Ectodermal cell (in vitro differentiated cells): Measurements from ENCODE around the gene FADS3. TPM values are rescaled to one million over a fixed set of nuclear protein-coding genes. Genes with fewer than 3 reads are reported as not detected.

Experiments
- H3K27ac ChIP-seq: 2 replicates; pipeline ENCODE4 v1.7.0; 2013; ENCODE audit warnings: mild to moderate bottlenecking, low read depth, low read length; ENCODE audit not compliant: insufficient read depth, poor library complexity, severe bottlenecking
- H3K27me3 ChIP-seq: 2 replicates; pipeline ENCODE4 v1.7.0; 2013; ENCODE audit warnings: mild to moderate bottlenecking, low read length; ENCODE audit not compliant: insufficient read depth, control insufficient read depth, poor library complexity, severe bottlenecking
- H3K36me3 ChIP-seq: one replicate; pipeline ENCODE4 v1.7.0; 2013; ENCODE audit warnings: low read length; ENCODE audit not compliant: control insufficient read depth, insufficient read depth
- H3K4me1 ChIP-seq: one replicate; pipeline ENCODE4 v1.7.0; 2013; ENCODE audit warnings: low read length; ENCODE audit not compliant: control insufficient read depth, insufficient read depth
- H3K4me3 ChIP-seq: 2 replicates; pipeline ENCODE4 v1.7.0; 2013; ENCODE audit warnings: low read depth, low read length, control low read depth; ENCODE audit not compliant: insufficient read depth
- H3K9me3 ChIP-seq: 2 replicates; pipeline ENCODE4 v1.7.0; 2013; ENCODE audit warnings: mild to moderate bottlenecking, low read length, moderate library complexity; ENCODE audit not compliant: control insufficient read depth
- WGBS, 2 experiments: methylation state at CpG; one replicate each; pipeline ENCODE4 v1.1.7; 2013; ENCODE audit warnings: missing lambda C conversion rate in 2 of 2; 5-methylcytosine and 5-hydroxymethylcytosine counted together
- polyA plus RNA-seq, 4 experiments: library from polyadenylated mRNA; stranded (reverse); fragments of 50-300 nt; gene quantifications; one replicate each; pipeline ENCODE4 v1.2.3, GENCODE V29; 2013

Gene FADS3
- polyA plus RNA-seq (2013, experiment 1 of 4), result 15.3 TPM
- 20.1 TPM for polyA plus RNA-seq (2013, experiment 2 of 4)
- 14.8 TPM for polyA plus RNA-seq (2013, experiment 3 of 4)
- polyA plus RNA-seq (2013, experiment 4 of 4), result 16.1 TPM

GRCh38 chr11:61891331-61892084 is at the start of gene FADS3:
FADS3 (minus strand) TSS chr11:61891545; CDS start chr11:61891381, 164 bp downstream.
- peak within 1 kb of the TSS; percentile 58 for H3K4me3 ChIP-seq
- peaks cover 28% of the 10 kb centered on the region for H3K27me3 ChIP-seq
- H3K4me1 ChIP-seq, result peaks cover 11% of the 10 kb centered on the region
- 0% methylated on average over 96 of the region's 96 CpGs for WGBS, 2 experiments
- no peaks in the 10 kb centered on the region for H3K9me3 ChIP-seq
- no peaks in the 10 kb centered on the region for H3K36me3 ChIP-seq
- no peak within 1 kb of the TSS for H3K27ac ChIP-seq

- peaks cover 2% of the 10 kb centered on the region for H3K9me3 ChIP-seq
- no peaks in the 10 kb centered on the region for H3K4me1 ChIP-seq
- H3K27me3 ChIP-seq, result no peaks in the 10 kb centered on the region
- no peaks in the 10 kb centered on the region for H3K36me3 ChIP-seq
- no peak overlapping the region for H3K4me3 ChIP-seq
- no peak overlapping the region for H3K27ac ChIP-seq
- WGBS, 2 experiments, result 90 to 92% methylated on average over 10 of the region's 10 CpGs
Observed at GRCh38 chr11:61940466-61940865, 49.1 kb upstream of the FADS3 start.

GRCh38 chr11:61935861-61936260 is 44.5 kb upstream of the FADS3 start:
- Histone ChIP-seq H3K27me3 (no peaks in the 10 kb centered on the region), H3K4me3 (no peak overlapping the region), H3K27ac (no peak overlapping the region), H3K4me1 (no peaks in the 10 kb centered on the region), H3K9me3 (peaks cover 3% of the 10 kb centered on the region), H3K36me3 (no peaks in the 10 kb centered on the region)
- WGBS, 2 experiments, result 82 to 86% methylated on average over 2 of the region's 2 CpGs

- Histone ChIP-seq H3K27ac (no peak overlapping the region), H3K36me3 (no peaks in the 10 kb centered on the region), H3K9me3 (peaks cover 3% of the 10 kb centered on the region), H3K4me1 (no peaks in the 10 kb centered on the region), H3K4me3 (no peak overlapping the region), H3K27me3 (no peaks in the 10 kb centered on the region)
- 94% methylated on average over 3 of the region's 3 CpGs for WGBS, 2 experiments
Observed at GRCh38 chr11:61930933-61931332, 39.6 kb upstream of the FADS3 start.

- H3K9me3 ChIP-seq, result peaks cover 3% of the 10 kb centered on the region
- no peak overlapping the region for H3K27ac ChIP-seq
- no peak overlapping the region for H3K4me3 ChIP-seq
- peaks cover 5% of the 10 kb centered on the region for H3K4me1 ChIP-seq
- H3K36me3 ChIP-seq, result no peaks in the 10 kb centered on the region
- H3K27me3 ChIP-seq, result no peaks in the 10 kb centered on the region
Observed at GRCh38 chr11:61928606-61929005, 37.3 kb upstream of the FADS3 start.

GRCh38 chr11:61927501-61927900 is 36.2 kb upstream of the FADS3 start:
- no peaks in the 10 kb centered on the region for H3K27me3 ChIP-seq
- 79 to 96% methylated on average over 1 of the region's 1 CpG for WGBS, 2 experiments
- no peak overlapping the region for H3K4me3 ChIP-seq
- H3K9me3 ChIP-seq, result no peaks in the 10 kb centered on the region
- peaks cover 16% of the 10 kb centered on the region for H3K4me1 ChIP-seq
- no peak overlapping the region for H3K27ac ChIP-seq
- H3K36me3 ChIP-seq, result no peaks in the 10 kb centered on the region

- 89 to 95% methylated on average over 3 of the region's 3 CpGs for WGBS, 2 experiments
- H3K36me3 ChIP-seq, result no peaks in the 10 kb centered on the region
- H3K4me3 ChIP-seq, result no peak overlapping the region
- no peaks in the 10 kb centered on the region for H3K9me3 ChIP-seq
- H3K4me1 ChIP-seq, result peaks cover 17% of the 10 kb centered on the region
- no peaks in the 10 kb centered on the region for H3K27me3 ChIP-seq
- no peak overlapping the region for H3K27ac ChIP-seq
Observed at GRCh38 chr11:61926235-61926634, 34.9 kb upstream of the FADS3 start.

GRCh38 chr11:61925736-61926135 is 34.4 kb upstream of the FADS3 start:
- peaks cover 17% of the 10 kb centered on the region for H3K4me1 ChIP-seq
- no peak overlapping the region for H3K4me3 ChIP-seq
- no peaks in the 10 kb centered on the region for H3K9me3 ChIP-seq
- no peak overlapping the region for H3K27ac ChIP-seq
- WGBS, 2 experiments, result 88 to 91% methylated on average over 2 of the region's 2 CpGs
- H3K27me3 ChIP-seq, result no peaks in the 10 kb centered on the region
- H3K36me3 ChIP-seq, result no peaks in the 10 kb centered on the region

GRCh38 chr11:61924064-61924455 is 32.7 kb upstream of the FADS3 start:
- H3K4me1 ChIP-seq, result peaks cover 20% of the 10 kb centered on the region
- H3K36me3 ChIP-seq, result no peaks in the 10 kb centered on the region
- H3K27me3 ChIP-seq, result no peaks in the 10 kb centered on the region
- H3K4me3 ChIP-seq, result no peak overlapping the region
- no peaks in the 10 kb centered on the region for H3K9me3 ChIP-seq
- no peak overlapping the region for H3K27ac ChIP-seq
- 83 to 85% methylated on average over 6 of the region's 6 CpGs for WGBS, 2 experiments

GRCh38 chr11:61923166-61924063 is 32.1 kb upstream of the FADS3 start:
- Histone ChIP-seq H3K27ac (peak overlapping the region; percentile 36), H3K9me3 (no peaks in the 10 kb centered on the region), H3K36me3 (no peaks in the 10 kb centered on the region), H3K4me1 (peaks cover 24% of the 10 kb centered on the region), H3K4me3 (no peak overlapping the region), H3K27me3 (peaks cover 3% of the 10 kb centered on the region)
- WGBS, 2 experiments, result 38% methylated on average over 18 of the region's 18 CpGs
